ENCODE data around the gene MAPK8.

MAPK8 gene

DNA sequence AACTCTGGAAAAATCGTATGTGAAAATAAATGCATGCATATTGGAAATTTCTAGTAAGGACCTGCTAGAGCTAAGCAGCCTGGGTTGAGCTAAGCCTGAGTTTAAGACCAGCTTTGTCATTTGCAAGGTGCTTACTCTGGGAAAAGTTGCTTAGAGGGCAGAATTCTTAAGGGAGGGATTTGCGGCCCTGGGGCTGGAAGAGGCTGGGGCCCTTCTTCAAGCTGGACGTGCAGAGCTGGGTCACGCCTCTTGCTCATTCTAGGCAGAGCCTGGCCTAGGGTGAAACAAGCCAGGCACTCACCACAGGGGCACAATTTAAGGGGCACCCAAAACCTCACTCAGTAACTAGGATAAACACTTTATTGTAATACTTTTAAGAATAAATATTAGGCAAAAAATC, 161.2 kb downstream of the MAPK8 start:
- DNase-seq (ENCODE audit: low spot score): no peak
- in situ Hi-C loops (cut with MboI; ENCODE audit: low pct_unique_long_range_greater_than_20kb, low sequenced_read_pairs, unreplicated experiment): no loop called here
- TF ChIP-seq, protein P1, sequence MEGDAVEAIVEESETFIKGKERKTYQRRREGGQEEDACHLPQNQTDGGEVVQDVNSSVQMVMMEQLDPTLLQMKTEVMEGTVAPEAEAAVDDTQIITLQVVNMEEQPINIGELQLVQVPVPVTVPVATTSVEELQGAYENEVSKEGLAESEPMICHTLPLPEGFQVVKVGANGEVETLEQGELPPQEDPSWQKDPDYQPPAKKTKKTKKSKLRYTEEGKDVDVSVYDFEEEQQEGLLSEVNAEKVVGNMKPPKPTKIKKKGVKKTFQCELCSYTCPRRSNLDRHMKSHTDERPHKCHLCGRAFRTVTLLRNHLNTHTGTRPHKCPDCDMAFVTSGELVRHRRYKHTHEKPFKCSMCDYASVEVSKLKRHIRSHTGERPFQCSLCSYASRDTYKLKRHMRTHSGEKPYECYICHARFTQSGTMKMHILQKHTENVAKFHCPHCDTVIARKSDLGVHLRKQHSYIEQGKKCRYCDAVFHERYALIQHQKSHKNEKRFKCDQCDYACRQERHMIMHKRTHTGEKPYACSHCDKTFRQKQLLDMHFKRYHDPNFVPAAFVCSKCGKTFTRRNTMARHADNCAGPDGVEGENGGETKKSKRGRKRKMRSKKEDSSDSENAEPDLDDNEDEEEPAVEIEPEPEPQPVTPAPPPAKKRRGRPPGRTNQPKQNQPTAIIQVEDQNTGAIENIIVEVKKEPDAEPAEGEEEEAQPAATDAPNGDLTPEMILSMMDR (IDR thresholded peaks at IDR 0.05; ENCODE audit: extremely low read depth, insufficient read depth, missing control alignments): no peak

DNA sequence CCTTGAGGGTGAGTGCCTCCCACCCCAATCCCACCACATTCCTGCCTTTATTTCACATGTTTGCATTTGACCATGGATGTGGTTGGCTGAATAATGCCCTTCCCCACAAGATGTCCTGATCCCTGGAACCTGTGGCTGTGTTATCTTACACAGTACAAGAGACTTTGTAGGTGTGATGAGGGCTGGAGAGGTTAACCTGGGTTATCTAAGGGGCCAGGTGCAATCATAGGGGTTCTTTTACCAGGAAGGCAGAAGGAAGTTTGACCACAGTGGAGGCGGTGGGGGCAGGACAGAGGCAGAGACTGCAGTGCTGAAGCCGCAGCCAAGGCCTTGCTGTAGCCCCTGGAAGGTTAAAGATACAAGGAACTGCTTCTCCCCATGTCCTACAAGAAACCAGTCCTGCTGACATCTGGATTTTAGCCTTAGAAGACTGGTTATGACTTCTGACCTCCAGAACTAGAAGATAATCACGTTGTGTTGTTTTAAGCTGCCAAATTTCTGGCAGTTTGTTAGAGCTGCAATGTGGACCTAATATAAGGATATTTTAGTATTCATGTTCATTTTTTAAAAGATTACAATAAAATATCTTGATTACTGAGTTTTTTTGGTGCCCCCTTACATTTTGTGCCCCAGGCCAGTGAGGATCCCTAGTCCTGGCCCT, 161.8 kb downstream of the MAPK8 start:
- DNase-seq (ENCODE audit: low spot score): no peak
- TF ChIP-seq, protein P1 (IDR thresholded peaks at IDR 0.05; ENCODE audit: extremely low read depth, insufficient read depth, missing control alignments): no peak
- in situ Hi-C loops (cut with MboI; ENCODE audit: low pct_unique_long_range_greater_than_20kb, low sequenced_read_pairs, unreplicated experiment): no loop called here

DNA sequence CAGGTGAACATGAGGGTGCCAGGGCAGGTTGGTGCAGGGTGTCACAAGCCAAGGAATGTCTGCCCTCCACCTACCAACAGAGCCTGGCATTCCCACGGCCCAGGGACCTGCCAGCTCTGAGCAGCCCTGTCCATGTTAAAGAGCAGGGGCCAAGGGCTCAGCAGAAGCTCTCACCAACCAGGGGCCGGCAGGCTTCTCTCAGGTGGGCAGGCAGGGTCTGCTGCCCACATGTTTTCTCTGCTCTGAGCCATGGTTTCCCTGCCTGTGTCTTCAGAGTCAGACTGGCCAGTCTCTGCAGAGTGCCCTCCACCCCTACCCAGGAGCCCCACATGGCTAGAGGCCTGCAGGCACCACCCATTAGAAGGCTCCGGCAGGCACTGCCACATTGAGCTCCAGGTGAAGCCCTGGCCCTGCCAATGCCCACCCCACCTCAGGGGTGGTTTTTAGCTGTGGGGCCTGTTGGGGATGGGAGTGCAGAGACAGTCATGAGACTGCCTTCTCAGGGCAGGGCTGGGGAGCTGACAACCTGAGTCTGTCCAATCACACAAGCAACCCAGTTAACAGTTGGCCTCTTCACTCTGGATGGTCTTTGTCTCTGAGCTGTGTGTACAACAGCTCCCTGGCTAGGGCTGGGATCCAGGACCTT, 162.5 kb downstream of the MAPK8 start:
- no peak for DNase-seq (ENCODE audit: low spot score)
- in situ Hi-C loops (cut with MboI; ENCODE audit: low pct_unique_long_range_greater_than_20kb, low sequenced_read_pairs, unreplicated experiment): no loop called here
- TF ChIP-seq, protein P1 (IDR thresholded peaks at IDR 0.05; ENCODE audit: extremely low read depth, insufficient read depth, missing control alignments): no peak

DNA sequence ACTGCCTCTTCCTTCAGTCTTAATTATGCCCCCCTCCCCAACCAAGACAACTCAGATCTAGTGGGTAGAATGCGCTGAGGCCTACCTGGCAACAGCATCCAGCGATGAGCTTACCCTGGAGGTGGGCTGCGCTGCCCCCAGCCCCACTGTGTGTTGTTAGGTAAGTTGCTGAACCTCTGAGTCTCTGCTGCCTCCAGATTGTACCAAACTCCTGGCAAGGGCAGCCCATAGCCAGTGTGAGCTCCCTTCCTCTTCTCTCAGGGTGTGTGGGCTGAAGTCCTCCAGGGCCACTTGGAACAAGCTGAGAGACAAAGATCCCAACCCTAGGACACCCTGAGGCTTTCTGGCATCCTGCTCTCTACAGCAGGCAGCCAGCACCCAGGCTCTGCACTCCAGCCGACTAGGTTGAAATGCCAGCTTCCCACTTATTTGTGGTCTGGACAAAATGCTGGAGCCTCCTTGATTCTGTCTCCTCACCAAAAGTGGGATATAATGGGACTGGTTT, 163.1 kb downstream of the MAPK8 start:
- TF ChIP-seq, protein P1 (IDR thresholded peaks at IDR 0.05; ENCODE audit: extremely low read depth, insufficient read depth, missing control alignments): no peak
- no peak for DNase-seq (ENCODE audit: low spot score)
- in situ Hi-C loops (cut with MboI; ENCODE audit: low pct_unique_long_range_greater_than_20kb, low sequenced_read_pairs, unreplicated experiment): no loop called here

DNA sequence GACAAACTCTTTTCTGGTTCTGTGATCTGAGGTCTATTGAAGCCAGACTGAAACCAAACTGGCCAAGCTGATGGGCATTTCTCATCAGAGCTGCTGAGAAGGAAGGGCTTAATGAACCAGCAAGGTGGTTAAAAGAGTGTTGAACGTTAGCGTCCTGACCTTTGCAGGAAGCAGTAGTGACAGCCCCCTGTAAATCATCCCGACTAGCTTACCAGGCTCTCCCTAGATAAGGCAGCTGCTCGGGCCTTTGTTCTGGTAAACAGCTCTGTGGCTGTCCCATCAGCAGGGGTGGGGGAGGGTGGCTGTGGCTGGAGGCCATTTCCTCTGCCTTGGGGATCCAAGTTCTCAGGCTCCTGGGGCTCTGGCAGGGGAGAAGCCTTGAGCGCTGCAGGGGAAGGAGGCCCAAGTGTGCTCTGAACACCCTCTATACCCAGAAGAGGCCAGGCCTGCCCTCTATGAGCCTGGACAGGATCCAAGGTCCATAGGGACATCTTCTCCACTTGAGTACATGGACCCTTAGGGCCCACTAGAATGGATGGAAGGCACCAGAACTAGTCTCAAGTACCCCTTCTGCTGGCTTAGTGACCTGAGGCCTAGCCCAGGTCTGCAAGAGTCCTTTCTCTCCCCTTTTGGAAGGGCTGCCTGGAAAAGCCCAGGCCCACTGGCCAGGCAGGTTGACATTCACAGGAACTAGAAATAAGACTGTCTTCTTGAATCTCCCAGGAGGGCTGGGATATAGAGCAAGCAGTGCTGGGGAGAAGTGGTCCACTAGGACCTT, 163.8 kb downstream of the MAPK8 start:
- TF ChIP-seq, protein P1 (IDR thresholded peaks at IDR 0.05; ENCODE audit: extremely low read depth, insufficient read depth, missing control alignments): no peak
- in situ Hi-C loops (cut with MboI; ENCODE audit: low pct_unique_long_range_greater_than_20kb, low sequenced_read_pairs, unreplicated experiment): no loop called here
- no peak for DNase-seq (ENCODE audit: low spot score)

DNA sequence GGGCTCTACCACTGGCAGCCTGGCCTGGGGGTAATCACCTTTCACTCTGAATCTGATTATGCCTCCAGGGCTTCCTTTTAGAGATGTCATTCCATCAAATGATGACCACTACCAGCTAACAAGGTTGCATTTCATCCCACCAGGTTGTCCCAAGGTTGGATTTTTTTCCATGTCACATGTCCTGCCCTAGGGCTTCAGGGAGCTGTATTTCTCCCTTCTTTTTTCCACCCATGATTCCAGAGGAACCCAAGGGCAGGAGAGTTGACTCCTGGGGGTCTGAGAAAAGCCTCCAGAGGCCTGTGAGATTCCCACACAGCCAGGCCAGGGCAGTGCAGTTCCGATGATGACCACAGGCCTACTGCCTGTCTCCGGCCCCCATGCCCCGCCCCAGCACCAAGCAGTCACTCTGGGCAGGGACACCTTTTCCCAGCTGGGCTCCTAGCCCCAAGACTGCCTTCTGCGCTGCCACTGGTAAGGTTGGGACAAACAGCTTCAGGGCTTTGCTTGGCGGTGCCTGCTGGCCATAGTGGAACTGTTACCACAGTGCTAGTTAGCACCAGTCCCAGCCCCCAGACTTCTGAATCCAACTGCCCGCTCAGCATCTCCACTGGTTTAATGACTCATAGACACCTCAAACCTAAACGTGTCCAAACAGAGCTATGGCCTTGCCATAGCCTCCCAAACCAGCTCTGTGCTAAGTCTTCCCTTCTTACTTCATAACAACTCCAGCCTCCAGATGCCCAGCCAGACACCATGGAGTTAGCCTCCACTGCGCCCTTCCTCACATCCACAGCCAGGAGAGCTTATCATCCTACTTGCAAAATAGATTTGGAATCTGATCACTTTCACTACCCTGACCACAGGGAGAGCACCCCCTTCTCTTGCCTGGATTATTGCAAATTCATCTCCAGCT, 164.7 kb downstream of the MAPK8 start:
- TF ChIP-seq, protein P1 (IDR thresholded peaks at IDR 0.05; ENCODE audit: extremely low read depth, insufficient read depth, missing control alignments): no peak
- in situ Hi-C loops (cut with MboI; ENCODE audit: low pct_unique_long_range_greater_than_20kb, low sequenced_read_pairs, unreplicated experiment): no loop called here
- DNase-seq (ENCODE audit: low spot score): no peak
